Activated T-cell treated with anti-CD3 and anti-CD28 coated beads, Interleukin-2, amount 50 U/mL, for 48 hours (primary cell): Measurements from ENCODE around the gene DEFB113.

Experiments
- DNase-seq, 2 experiments: peaks; one replicate each; pipeline ENCODE4 v3.0.0-alpha.2; 2020

DEFB113 gene

GRCh38 chr6:49934770-49935169 lies 34.7 kb downstream of the DEFB113 start:
- DNase-seq, result no peak

GRCh38 chr6:49933526-49933925 lies 35.9 kb downstream of the DEFB113 start:
- no peak for DNase-seq

GRCh38 chr6:49929340-49929739 lies 40.1 kb downstream of the DEFB113 start:
- DNase-seq, result no peak

DNA sequence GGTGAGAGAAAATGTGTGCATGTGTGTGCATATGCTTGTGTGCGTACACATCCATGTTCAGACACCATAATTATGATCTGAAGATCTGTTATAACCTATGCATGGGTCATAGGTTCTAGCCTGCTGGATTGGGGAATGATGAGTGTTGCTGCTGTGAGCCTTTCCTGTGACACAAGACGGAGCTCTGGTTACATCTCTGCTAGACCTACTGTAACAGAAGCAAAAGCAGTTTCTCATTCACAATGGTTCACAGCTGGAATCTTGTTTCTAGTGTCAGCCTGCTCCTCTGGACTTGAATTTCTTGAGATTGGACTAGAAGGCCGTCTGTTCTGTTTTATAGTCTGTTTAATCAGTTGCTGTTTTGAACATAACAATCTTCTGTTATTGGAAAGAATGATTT lies 45.6 kb downstream of the DEFB113 start:
- no peak for DNase-seq

GRCh38 chr6:49919935-49920644 lies 49.3 kb downstream of the DEFB113 start:
- DNase-seq, result no peak

- DNase-seq, result no peak
Observed at GRCh38 chr6:49919261-49919660, 50.2 kb downstream of the DEFB113 start.

DNA sequence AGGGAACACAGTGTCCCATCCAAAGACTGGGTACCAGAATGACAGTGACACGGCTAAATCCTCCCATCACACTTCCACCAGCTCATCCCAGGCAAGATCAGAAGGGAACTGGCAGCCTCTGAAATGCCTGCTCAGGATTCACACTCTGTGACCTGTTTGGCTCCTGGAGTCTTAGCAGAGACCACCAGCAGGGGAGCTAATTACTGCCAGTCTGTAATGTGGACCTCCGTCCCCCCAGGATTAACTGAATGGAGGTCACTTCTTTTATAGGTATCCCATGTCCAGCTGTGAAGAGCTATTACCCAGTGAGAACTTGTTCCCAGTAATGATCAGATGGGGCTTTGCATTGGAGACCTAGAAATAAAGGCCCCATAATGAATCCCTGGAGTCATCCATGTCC lies 50.6 kb downstream of the DEFB113 start:
- no peak for DNase-seq
